Head of caudate nucleus (tissue), 42 donors: ENCODE data around the gene CMTR1.
A peak's percentile ranks its signal among the peaks of the same experiment; 100 is the strongest.

ENCODE experiments used
- DNase-seq, 42 donors: peaks; one replicate each; pipeline versions ENCODE4 v3.0.0 to v3.0.0-alpha.2; 2020 to 2021; ENCODE audit warnings: mixed read lengths in 7 of 42
- intact Hi-C: fragments of 100-400 bp; cut with DNase I; formaldehyde crosslinking; loops from one replicate; pipeline ENCODE4 v1.15.0; 2022

The CMTR1 gene

DNA sequence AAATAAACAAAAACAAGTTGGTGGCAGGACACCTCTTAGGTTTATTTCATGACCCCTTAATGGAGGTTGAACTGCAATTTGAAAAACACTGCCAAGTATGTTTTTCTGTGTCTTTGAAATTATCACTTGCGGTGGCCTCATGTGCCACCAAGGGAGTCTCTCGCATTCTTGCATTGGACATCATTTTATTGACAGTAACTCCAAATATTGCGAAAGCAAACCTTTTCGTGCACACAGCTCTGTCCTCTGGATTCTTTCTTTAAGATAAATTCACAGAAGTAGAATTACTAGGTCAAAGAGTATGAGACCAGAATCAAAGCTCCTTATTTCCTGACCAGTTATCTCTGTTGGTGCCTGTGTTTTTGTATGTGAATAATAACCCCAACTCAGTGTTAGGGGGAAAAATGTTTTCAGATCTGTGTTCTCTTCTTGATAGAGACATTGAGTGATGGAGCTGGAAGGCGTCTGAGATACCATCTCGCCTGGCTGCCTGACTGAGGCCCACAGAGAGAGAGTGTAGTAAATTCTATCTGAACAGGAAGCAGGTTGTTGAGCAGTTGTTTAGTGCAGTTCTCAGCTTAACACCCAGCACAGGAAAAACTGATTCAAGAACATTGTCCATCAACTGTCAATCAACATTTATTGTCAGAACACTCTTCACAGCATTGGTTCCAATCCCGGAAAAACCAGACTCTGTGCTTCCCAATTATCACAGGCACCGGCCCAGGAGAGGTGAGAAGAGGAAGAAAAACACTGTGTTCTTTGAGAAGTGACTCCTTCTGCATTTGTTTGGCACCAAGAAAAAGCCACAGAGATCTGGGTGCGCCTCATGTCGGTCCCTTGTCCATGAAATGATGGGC lies 68.8 kb downstream of the CMTR1 start:
- intact Hi-C loops: no loop called here
- DNase-seq: no peak

DNA sequence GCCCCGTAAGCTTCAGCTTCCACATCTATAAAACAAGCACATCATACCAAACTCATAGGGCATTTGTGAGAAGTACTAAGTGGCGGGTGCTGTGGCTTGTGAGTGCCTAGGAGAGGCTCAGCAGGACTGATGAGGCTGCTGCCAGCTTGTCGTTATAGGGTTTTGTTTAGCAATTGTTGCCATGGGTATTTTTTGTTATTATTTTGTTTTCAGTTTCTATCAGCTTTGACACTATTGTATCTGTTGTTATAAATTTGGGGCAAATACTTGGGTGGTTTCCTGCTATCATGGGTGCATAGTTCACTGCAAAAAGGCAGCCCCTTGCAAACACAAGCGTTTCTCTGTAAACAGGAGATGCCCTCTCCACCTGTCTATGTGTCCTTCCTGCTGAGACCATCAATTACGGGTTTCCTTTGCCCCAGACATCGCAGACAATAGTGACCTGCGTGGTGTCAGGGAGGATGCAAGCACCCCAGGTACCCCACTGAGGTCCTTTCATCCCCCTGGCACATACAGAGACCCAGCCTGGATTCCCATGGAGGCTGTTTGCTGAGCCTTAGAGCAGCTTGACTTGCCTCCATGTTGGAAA lies 69.8 kb downstream of the CMTR1 start:
- DNase-seq: no peak
- intact Hi-C loops: no loop called here

DNA sequence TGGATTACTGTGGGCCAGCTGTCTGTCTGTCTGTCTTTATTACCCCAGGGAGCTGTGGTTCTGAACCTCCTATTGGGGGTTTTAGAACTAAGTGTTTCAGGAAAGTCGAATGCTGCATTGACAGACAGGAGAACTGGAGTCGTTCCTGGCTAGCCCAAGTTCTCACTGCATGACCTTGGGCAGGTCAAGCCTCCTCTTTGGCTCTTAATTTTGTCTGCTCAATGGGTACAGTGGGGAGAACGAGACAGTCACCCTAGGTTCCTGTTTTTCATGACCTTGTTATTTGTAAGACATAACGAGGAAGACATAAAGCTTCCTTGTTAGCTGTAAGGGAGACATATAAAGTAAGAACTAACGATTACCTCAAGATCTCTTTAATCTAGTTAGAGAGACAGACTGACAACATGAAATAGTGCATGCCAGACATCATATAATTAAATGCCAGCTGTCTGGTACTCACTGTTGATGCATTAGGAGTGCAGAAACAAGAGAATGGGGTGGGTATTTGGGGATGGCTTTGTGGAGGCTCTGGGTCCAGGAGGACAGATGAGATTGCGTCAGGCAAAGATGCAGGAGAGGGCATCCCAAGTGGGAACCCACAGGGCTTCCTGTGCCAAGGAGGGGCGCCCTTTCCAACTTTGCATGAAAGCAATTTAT lies 70.4 kb downstream of the CMTR1 start:
- no peak for DNase-seq
- intact Hi-C loops: no loop called here

DNA sequence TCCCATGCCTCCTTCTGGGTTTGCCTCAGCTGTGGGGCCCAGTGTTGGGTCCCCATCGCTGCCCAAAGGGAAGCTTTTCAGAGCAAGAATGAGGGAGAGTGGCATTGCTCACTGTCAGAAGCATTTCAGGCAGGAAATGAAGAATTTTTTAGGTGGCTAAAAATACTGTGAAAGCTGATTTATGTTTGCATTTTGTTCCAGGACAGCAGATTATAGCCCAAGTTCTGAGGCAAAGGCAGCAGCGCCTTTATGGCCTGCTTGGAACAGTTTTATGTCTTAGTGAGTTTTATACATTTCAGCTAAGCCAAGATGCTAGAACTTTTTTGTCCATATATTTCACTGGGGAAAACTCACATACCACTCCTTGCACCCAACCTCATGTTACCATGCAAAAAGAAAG lies 71.0 kb downstream of the CMTR1 start:
- intact Hi-C loops: no loop called here
- DNase-seq: no peak

DNA sequence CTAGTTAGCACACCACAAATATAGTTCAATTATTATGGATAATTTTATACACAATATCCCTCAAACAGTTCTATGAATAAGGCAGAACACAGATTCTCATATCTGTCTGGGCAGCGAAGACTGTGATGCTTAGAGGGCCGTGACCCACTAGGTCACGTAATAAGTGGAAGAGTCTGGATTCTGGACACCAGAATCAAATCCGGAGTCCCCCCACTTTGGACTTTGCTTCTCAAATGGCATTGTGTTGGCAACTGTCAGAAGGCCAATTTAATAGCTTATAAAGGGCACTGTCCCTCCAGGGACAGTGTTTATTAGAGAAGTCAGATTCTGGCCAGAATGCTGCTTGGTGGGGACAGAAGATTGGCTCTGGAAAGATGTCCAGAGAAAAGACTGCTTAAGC lies 73.5 kb downstream of the CMTR1 start:
- intact Hi-C loops: no loop called here
- no peak for DNase-seq

DNA sequence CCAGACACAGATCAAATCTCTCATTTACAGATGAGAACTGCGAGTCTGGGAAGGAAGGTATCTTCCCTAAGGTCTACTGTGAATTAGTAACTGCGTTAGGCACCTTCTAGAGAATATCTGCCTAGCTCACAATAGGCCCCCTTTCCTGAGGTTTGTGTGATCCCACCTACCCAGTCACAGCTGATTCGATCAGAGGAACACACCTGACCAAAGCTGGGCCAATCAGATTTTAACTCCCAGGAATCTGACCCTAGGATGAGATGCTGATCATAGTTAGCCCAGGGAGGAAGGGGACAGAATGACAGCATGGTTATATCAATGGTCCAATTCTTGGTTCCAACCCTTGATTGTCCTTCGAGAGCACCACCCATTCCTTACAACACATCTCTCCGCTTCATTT lies 74.1 kb downstream of the CMTR1 start:
- DNase-seq: no peak
- intact Hi-C loops: no loop called here

DNA sequence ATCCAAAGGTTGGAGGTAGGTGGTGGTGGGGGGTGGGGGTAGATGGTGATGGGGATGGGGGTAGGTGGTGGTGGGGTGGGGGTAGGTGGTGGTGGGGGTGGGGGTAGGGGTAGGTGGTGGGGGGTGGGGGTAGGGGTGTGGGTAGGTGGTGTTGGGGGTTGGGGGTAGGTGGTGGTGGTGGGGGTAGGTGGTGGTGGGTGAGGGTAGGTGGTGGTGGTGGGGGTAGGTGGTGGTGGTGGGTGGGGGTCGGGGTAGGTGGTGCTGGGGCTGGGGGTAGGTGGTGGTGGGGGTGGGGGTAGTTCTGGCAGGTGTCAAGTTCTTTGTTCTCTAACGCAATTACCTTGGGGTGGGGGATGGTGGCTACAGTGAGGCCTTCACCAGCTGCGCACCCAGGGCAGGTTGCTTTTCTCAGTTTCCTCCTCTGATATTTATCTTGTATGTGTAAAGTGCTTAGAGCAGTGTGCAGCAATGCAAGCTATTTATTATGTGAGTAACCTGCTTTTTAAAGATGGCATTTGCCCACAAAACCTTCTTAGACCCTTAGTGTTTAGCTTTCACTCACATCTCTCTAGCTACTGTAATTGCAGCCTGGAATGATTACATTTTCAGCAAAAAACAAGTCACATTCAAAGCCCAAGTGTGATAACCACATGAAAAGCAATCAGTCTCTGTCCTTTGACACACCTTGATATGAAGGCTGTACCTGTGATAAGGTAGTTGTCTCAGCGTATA lies 74.8 kb downstream of the CMTR1 start:
- intact Hi-C loops: no loop called here
- DNase-seq: no peak

DNA sequence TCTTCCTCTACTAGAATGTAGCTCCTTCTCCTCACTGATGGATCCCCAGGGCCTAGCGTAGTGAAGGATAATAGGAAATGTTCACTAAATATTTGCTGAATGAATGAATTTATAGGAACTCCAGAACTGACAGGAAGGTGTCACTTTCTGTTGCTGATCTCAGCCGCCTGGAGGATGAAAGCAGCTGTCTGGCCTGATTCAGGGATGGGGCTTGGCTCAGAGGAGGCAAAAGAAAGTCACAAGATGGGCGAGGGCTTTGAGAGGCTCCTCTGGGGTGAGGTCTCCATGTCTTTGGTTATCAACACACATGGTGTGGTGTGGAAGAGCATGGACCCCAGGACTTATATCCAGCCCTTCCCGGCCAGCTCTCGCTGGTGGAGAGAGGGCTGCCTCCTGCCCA lies 78.2 kb downstream of the CMTR1 start:
- intact Hi-C loops: no loop called here
- no peak for DNase-seq

DNA sequence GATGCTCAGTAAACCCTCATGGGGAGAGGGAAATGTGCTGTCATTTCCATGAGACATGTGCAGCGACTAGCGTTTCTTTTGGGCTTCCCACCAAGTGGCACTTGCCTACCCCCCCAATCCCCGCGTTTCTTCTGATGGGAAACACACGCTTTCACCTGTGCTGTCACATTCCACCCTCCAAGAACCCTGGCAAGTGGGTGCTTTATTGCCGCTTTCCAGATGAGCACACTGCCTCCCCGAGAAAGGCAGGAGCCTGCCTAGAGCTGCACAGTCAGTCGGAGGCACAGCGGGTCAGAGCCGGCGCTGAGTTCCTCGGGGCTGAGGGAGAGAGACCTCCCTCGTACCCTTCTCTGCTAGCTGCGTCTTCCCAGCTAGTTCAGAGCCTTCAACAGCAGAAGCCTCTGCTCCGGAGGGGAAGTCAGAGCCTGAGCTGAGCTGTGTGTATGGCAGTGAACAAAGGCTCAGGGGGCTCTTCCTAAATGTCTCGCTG lies 78.9 kb downstream of the CMTR1 start:
- peak in 2 of 42 donors; percentile 34 to 51 for DNase-seq
- intact Hi-C loops: no loop called here

DNA sequence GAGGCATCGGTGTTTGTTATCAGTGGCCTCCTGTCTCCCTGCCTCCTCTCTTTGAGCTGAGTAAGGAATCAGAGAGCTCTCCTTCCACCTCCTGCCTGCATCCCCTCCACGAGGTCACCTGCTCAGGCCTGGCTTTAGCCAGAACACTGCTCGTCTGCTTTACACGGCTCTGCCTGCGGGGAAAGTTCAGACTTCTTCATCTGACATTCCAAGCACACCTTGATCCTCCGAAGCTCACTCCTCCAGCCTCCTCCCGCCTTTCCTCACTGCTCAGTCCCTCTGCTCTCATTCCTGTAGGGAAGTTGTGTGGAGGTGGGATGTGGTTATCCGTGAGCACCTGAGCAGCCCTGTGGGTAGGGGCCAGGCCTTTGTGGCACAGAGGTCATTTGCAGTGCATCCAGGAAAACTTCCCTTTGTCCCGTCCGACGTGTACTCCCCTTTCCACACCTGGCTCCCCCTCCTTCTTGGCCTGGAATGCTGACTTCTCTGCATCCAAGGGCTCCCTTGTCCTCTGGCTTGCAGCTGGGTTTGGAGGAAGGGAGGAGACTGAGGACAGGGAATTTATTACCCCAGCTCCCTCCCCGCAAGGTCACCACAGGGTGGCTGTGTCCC lies 79.5 kb downstream of the CMTR1 start:
- intact Hi-C loops: no loop called here
- DNase-seq: no peak

DNA sequence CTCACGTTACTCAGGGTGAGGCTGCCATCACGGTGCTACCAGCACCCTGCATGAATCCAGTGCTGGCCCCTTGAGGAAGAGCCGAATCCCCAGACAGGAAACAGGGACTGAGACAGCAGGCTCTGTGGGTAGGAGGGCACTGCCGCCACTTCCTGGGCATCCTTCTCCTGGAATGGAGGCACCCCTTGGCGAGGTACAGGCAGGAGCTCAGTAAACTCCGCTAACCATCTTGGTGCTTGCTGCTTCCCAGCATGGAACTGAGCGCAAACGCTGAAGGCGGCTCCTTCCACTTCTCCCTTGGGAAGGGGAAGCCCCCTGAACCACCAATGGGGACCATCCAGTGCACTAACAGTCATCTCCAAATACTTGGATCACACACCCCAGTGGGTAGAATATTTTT lies 80.1 kb downstream of the CMTR1 start:
- intact Hi-C loops: no loop called here
- DNase-seq: no peak

DNA sequence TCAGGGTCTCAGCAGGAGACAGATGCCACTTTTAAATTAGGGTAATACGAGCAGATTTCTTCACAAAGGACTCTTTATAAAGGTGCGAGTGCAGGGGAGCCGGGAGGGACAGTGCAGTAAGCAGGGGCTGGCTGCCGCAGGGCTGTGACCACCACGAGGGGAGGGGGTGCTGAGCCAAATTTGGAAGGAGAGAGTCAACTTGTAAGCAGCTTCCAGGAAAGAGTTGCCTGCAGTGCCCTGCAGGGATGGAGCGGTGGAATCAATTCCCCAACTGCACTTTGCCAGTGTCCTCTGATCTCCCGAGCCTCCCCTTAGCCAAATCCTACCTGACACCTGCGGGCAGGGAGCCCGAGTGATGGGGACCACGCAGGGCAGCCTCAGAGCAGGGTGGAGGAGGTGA lies 80.6 kb downstream of the CMTR1 start:
- DNase-seq: no peak
- intact Hi-C loops: no loop called here

DNA sequence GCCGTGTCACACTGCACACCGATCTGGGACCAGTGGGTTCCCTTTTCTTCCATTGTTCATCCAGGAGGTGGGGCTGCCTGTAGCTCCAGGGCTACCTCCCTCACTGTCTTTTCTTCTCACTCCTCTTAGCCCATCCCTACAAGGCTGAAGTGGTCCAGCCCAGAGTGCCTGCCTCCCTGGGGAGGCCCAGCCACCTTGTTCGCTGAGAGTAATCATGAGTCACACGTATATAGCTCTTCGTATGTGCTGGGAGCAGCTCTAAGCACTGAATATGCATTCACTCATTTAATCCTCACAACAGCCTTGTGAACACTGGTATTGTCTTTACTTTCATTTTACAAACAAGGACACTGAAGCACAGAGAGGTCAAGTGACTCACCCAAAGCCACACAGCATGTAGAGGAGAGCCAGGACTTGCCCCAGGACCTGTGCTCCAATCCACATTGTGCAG lies 81.3 kb downstream of the CMTR1 start:
- intact Hi-C loops: no loop called here
- DNase-seq: no peak

DNA sequence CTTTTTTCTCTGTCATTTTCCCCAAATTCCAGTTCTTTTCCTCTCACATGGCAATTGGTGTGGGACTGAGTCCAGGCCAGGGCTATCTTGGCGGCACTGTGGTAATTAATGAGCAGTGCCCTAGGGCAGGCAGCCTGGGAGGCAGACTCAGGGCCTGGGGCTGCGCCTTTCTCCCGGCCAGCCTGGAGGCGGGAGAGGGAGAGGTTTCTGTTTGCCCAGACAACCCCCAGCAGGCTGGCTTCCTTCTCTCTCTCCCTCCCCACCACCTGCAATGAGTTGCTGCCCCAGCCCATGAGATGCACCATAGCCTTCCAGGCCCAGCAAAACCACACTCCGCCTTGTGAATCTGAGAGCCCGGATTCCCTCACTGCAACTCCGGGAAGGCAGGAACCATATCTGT lies 81.8 kb downstream of the CMTR1 start:
- DNase-seq: peak in 7 of 42 donors; percentile 34 to 63 (median 42)
- intact Hi-C loops: no loop called here

DNA sequence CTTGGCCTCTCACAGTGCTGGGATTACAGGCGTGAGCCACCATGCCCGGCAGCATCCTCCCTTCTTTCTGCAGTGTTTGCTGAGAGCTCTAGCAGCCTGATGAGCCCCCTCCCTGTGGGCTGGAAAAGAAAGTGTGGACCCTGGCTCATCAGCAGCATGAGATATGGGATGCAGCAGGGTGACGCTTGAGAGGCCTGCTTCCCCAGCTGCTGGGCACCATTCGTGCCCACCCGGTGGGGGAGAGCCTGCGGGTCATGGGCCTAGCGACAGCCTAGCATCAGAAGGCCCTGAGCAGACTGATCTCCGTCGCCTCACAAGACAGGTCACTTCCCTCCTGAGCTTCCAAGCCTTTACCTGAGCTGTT lies 82.7 kb downstream of the CMTR1 start:
- no peak for DNase-seq
- intact Hi-C loops: no loop called here

DNA sequence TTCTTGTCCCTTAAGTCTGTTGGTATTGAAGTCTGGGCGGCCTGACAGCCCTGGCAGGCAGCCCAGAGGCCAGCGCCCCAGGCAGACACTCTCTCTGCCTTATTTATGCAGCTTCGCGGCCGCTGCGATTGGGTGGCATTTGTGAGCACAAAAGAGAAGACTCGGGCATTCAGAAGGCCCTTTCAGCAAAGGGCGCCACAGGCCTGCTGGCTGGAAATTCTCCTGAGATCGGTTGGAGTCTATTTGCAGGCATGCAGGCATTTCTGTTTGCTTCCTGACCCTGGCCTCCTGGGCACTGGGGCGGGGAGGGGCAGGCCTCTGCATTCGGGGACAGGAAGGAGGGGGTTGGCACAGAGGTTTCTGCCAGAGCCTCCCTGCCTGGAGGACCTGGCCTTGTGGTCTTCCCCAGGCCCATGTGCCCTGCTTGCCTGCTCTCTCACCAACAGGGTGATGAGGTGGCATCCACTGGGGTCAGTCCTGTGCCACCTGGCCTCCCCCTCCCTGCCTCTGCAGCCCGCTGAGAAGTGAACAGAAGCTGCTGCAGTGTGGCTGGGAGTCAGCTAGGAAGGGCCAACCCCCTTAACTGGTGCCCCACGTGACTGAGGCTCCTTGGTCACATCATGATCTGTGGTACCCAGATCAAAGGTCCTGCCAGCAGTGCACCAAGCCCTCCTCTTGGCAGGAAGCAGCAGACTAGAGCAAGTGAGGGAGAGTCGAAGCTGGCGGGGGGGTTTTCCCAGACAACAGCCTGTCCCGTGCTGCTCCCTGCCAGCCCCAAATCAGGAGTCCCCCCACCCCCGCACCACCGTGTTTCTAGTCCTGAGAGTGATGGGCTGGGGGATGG lies 83.3 kb downstream of the CMTR1 start:
- peak in 41 of 42 donors; percentile 46 to 84 (median 67) for DNase-seq
- intact Hi-C loops: no loop called here

DNA sequence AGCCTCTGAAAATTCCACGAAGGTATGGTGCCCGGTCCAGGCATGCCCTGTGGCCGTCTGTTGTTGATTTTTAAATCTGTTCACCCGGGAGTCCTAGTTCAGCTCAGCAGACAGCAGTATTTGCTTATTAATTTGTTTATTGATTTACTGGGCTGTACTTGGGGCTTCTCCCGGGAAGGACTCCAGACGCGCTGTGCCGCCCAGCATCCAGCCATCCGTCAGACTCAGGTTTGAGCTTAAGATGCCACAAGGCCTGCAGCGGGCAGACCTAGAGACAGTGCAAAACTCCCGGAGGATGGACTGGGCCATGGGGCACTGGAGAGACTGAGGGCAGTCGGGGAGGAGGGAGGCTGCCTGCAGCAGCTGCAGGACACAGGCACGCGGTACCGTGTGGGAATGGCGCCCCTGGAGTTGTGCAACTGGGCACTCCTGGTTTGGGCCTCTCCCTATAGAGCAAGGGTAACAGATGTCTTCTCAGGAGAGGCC lies 83.9 kb downstream of the CMTR1 start:
- intact Hi-C loops: no loop called here
- no peak for DNase-seq

DNA sequence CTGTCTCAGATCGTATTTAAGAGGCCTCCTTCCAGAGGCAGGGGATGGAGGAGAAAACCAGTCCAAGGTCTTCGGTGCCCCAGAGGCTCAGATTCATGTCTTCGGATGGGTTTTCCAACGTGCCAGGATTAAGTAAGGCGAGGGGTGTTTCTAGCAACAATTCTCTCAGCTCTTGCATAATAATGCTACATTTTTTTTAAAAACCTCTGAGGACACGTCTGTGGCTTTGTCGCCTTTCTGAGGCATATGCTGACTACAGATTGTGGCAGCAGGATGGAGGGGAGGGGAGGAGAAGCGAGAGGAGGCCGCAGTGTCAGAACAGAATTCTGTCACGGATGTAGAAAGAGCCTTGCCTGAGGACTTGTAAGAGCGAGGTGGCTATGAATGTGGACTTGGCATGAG lies 84.4 kb downstream of the CMTR1 start:
- no peak for DNase-seq
- intact Hi-C loops: no loop called here
